ENCODE data around the gene TSPAN9. TPM values are rescaled to one million over a fixed set of nuclear protein-coding genes. Genes with fewer than 3 reads are reported as not detected.

TSPAN9 gene
- total and polyA plus RNA-seq, 2 of the 4 experiments (the other 2 are of a cell fraction) = 17.7 to 39.1 TPM

GRCh38 chr12:3044141-3044630, 33.0 kb upstream of the TSPAN9 start:
- H3K9me1 ChIP-seq (ENCODE audit: insufficient read depth, low read length) = peaks cover 5% of the 10 kb centered on the region
- H2AK9ac ChIP-seq (replicated peaks; ENCODE audit: low read depth, low read length, poor library complexity) = no peak overlapping the region
- H3K14ac ChIP-seq (replicated peaks; ENCODE audit: low read depth, low read length) = no peak overlapping the region
- POLR2A ChIA-PET (ENCODE audit: unreplicated experiment) = no interaction called here
- no peak overlapping the region for H3K23ac ChIP-seq (ENCODE audit: low read depth, low read length)
- in situ Hi-C loops (cut with MboI; ENCODE audit: low sequenced_read_pairs) (no loop called here), intact Hi-C loops (cut with micrococcal nuclease) (no loop called here), dilution Hi-C loops (cut with HindIII; ENCODE audit: low sequenced_read_pairs, unreplicated experiment) (no loop called here)
- H4K8ac ChIP-seq (ENCODE audit: low read depth in 2 of 2, low read length in 2 of 2) = no peak overlapping the region
- DNase-seq (no peak), ATAC-seq (ENCODE audit: low read depth) (no peak)
- no peaks in the 10 kb centered on the region for H3K4me1 ChIP-seq (ENCODE audit: control insufficient read depth, insufficient read depth, low read length)
- no peaks in the 10 kb centered on the region for H3K79me1 ChIP-seq (ENCODE audit: low read depth in 1 of 2, low read length in 2 of 2)
- H4K91ac ChIP-seq (ENCODE audit: insufficient read depth, low read depth, low read length) = no peak overlapping the region
- no peak overlapping the region for H2BK120ac ChIP-seq (ENCODE audit: low read depth, low read length)
- peaks cover 9% of the 10 kb centered on the region for H3K36me3 ChIP-seq (ENCODE audit: control insufficient read depth, insufficient read depth, low read length)
- no TSS peak for BruUV-seq (replicated peaks)
- H2BK15ac ChIP-seq (ENCODE audit: low read depth, low read length) = no peak overlapping the region
- CTCF ChIA-PET = no interaction called here
- no peak overlapping the region for H3K27ac ChIP-seq (ENCODE audit: insufficient read depth, low read length)
- TF ChIP-seq RAD21 (IDR thresholded peaks at IDR 0.05; ENCODE audit: low read length) (no peak), SMC3 (IDR thresholded peaks at IDR 0.05; ENCODE audit: low read depth, low read length) (no peak), NFE2L2 (IDR thresholded peaks at IDR 0.05; ENCODE audit: low read depth, low read length) (no peak), CTCF (conservative IDR thresholded peaks at IDR 0.05; ENCODE audit: low read depth, low read length) (no peak), CEBPB (IDR thresholded peaks at IDR 0.05; ENCODE audit: low read depth, low read length) (no peak), USF2 (IDR thresholded peaks at IDR 0.05; ENCODE audit: low read depth, low read length) (no peak), POLR2A (IDR thresholded peaks at IDR 0.05; ENCODE audit: low read depth, low read length) (no peak), RFX5 (IDR thresholded peaks at IDR 0.05; ENCODE audit: low read depth, low read length) (no peak), MXI1 (IDR thresholded peaks at IDR 0.05; ENCODE audit: borderline replicate concordance, low read depth, low read length) (no peak), BHLHE40 (IDR thresholded peaks at IDR 0.05; ENCODE audit: low read depth, low read length) (no peak), FOS (IDR thresholded peaks at IDR 0.05; ENCODE audit: low read depth, low read length) (no peak), CHD1 (IDR thresholded peaks at IDR 0.05; ENCODE audit: low read depth, low read length) (no peak), MAZ (IDR thresholded peaks at IDR 0.05; ENCODE audit: borderline replicate concordance, low read depth, low read length) (no peak), MAFK (IDR thresholded peaks at IDR 0.05; ENCODE audit: low read depth, low read length) (no peak), ELK1 (IDR thresholded peaks at IDR 0.05; ENCODE audit: borderline replicate concordance, low read depth, low read length) (no peak), RCOR1 (IDR thresholded peaks at IDR 0.05; ENCODE audit: insufficient replicate concordance, low read length) (no peak)
- no peak overlapping the region for H2BK5ac ChIP-seq (ENCODE audit: low read depth, low read length, poor library complexity, severe bottlenecking)
- H2BK20ac ChIP-seq (ENCODE audit: low read depth, low read length) = no peak overlapping the region
- WGBS, 2 experiments (ENCODE audit: extremely low coverage in 2 of 2, insufficient read length in 1 of 2) = no CpG with 5 or more reads among the region's 8 CpGs
- H4K5ac ChIP-seq (ENCODE audit: low read depth, low read length) = no peak overlapping the region
- H3K9me3 ChIP-seq (ENCODE audit: control insufficient read depth, insufficient read depth, low read length) = no peaks in the 10 kb centered on the region
- no peak overlapping the region for H3K4me3 ChIP-seq (ENCODE audit: insufficient read depth, low read depth, low read length)
- no peak overlapping the region for H2AK5ac ChIP-seq (ENCODE audit: low read depth, low read length)
- H4K20me1 ChIP-seq (ENCODE audit: insufficient read depth, low read length) = peaks cover 3% of the 10 kb centered on the region; the same call in 1 of the 2 replicates
- peaks cover 3% of the 10 kb centered on the region; the same call in 1 of the 2 replicates for H3K27me3 ChIP-seq (ENCODE audit: control insufficient read depth, insufficient read depth, low read length)
- no peak overlapping the region for H2AFZ ChIP-seq (replicated peaks; ENCODE audit: low read length, poor library complexity)
- H3K18ac ChIP-seq (ENCODE audit: low read depth, low read length) = no peak overlapping the region
- H3K56ac ChIP-seq (ENCODE audit: extremely low read depth, insufficient read depth, low read length) = no peak overlapping the region
- no peak overlapping the region for H3K4me2 ChIP-seq (ENCODE audit: low read depth, low read length)
- no peak overlapping the region for H3K9ac ChIP-seq (ENCODE audit: low read depth, low read length)
- H3K4ac ChIP-seq (ENCODE audit: low read depth, low read length) = no peak overlapping the region
